HepG2 (cell line): Measurements from ENCODE around the gene IDNK.

Experiments used
- HNRNPK ChIP-seq: fragments of 200-400 bp; formaldehyde crosslinking; IDR thresholded peaks from 2 replicates; pipeline ENCODE4 v1.6.1; 2018; ENCODE audit warnings: low read length, low read depth, moderate library complexity, mild to moderate bottlenecking; ENCODE audit not compliant: poor library complexity, severe bottlenecking
- RAD21 ChIP-seq: fragments of 450-650 bp; formaldehyde crosslinking; IDR thresholded peaks from 2 replicates; pipeline ENCODE4 v1.5.0; 2020; ENCODE audit warnings: mild to moderate bottlenecking
- YY1 ChIP-seq: IDR thresholded peaks from 2 replicates; pipeline ENCODE4 v1.6.1; 2011; ENCODE audit warnings: low read length, low read depth, moderate library complexity, mild to moderate bottlenecking; ENCODE audit not compliant: insufficient read depth, insufficient replicate concordance
- ZMYM4 ChIP-seq: sonication (generic); formaldehyde crosslinking; IDR thresholded peaks from 2 replicates; pipeline ENCODE4 v1.8.1; 2023; ENCODE audit warnings: mild to moderate bottlenecking, missing genetic modification reagents
- ZNF572 ChIP-seq: sonication (generic); formaldehyde crosslinking; IDR thresholded peaks from 2 replicates; pipeline ENCODE4 v1.5.1; 2020; ENCODE audit warnings: mild to moderate bottlenecking, missing genetic modification reagents
- TF ChIP-seq, protein P1 (sequence below): sonication (generic); formaldehyde crosslinking; conservative IDR thresholded peaks from 2 replicates; pipeline ENCODE4 v1.5.0; 2020; ENCODE audit warnings: missing genetic modification reagents
- TF ChIP-seq, protein P2 (sequence below): sonication (generic); formaldehyde crosslinking; IDR thresholded peaks from 2 replicates; pipeline ENCODE4 v1.5.0; 2020; ENCODE audit warnings: mild to moderate bottlenecking, missing genetic modification reagents, moderate library complexity

DNA sequence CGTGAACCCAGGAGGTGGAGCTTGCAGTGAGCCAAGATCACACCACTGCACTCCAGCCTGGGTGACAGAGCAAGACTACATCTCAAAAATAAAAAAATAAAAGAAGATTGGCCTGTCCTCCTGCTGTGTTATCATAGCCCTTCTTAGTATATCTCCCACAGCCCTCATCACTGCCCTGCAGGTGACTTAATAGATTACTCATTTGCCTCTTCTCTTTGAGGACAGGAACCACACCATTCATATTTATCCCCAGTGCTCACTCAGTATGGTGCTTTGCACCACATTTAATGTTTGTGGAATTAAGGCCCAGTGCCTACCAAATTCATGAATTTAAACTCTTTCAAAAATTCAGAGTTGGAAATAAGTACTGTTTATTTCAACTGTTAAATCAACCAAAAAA is 10.3 kb downstream of the IDNK start:
- TF ChIP-seq ZMYM4 (CRISPR knock-in tag) (no peak), YY1 (no peak), RAD21 (no peak), ZNF572 (CRISPR knock-in tag) (no peak), HNRNPK (no peak)
- TF ChIP-seq, protein P1, sequence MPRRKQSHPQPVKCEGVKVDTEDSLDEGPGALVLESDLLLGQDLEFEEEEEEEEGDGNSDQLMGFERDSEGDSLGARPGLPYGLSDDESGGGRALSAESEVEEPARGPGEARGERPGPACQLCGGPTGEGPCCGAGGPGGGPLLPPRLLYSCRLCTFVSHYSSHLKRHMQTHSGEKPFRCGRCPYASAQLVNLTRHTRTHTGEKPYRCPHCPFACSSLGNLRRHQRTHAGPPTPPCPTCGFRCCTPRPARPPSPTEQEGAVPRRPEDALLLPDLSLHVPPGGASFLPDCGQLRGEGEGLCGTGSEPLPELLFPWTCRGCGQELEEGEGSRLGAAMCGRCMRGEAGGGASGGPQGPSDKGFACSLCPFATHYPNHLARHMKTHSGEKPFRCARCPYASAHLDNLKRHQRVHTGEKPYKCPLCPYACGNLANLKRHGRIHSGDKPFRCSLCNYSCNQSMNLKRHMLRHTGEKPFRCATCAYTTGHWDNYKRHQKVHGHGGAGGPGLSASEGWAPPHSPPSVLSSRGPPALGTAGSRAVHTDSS (CRISPR knock-in tag): no peak
- TF ChIP-seq, protein P2, sequence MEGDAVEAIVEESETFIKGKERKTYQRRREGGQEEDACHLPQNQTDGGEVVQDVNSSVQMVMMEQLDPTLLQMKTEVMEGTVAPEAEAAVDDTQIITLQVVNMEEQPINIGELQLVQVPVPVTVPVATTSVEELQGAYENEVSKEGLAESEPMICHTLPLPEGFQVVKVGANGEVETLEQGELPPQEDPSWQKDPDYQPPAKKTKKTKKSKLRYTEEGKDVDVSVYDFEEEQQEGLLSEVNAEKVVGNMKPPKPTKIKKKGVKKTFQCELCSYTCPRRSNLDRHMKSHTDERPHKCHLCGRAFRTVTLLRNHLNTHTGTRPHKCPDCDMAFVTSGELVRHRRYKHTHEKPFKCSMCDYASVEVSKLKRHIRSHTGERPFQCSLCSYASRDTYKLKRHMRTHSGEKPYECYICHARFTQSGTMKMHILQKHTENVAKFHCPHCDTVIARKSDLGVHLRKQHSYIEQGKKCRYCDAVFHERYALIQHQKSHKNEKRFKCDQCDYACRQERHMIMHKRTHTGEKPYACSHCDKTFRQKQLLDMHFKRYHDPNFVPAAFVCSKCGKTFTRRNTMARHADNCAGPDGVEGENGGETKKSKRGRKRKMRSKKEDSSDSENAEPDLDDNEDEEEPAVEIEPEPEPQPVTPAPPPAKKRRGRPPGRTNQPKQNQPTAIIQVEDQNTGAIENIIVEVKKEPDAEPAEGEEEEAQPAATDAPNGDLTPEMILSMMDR: no peak
